Activated CD8-positive, alpha-beta memory T cell treated with anti-CD3 and anti-CD28 coated beads for 24 hours (primary cell): Measurements from ENCODE around the gene LAS1L.
"Not testable (repeated sequence)": the region's sequence is repeated elsewhere in the genome, so short reads cannot be mapped to it uniquely, and the experiment has no call there.

ENCODE experiments used
- DNase-seq: peaks from one replicate; pipeline ENCODE4 v3.0.0-alpha.2; 2020

LAS1L gene

GRCh38 chrX:65534450-65535292 lies at the start of gene LAS1L:
LAS1L (minus strand) TSS chrX:65534787; CDS start chrX:65534715, 72 bp downstream.
- DNase-seq = peak; percentile 91

- no peak for DNase-seq
Observed at GRCh38 chrX:65582450-65583082, 48.0 kb upstream of the LAS1L start.

GRCh38 chrX:65581661-65582339 lies 47.2 kb upstream of the LAS1L start:
- peak; percentile 81 for DNase-seq

- no peak for DNase-seq
Observed at GRCh38 chrX:65578346-65578745, 43.8 kb upstream of the LAS1L start.

GRCh38 chrX:65576160-65576559 lies 41.6 kb upstream of the LAS1L start:
- DNase-seq = no peak

GRCh38 chrX:65575022-65575421 lies 40.4 kb upstream of the LAS1L start:
- no peak for DNase-seq

GRCh38 chrX:65574356-65574755 lies 39.8 kb upstream of the LAS1L start:
- peak; percentile 26 for DNase-seq

- DNase-seq = no peak
Observed at GRCh38 chrX:65572971-65573370, 38.4 kb upstream of the LAS1L start.

- not testable (repeated sequence) for DNase-seq
Observed at GRCh38 chrX:65562850-65563249, 28.3 kb upstream of the LAS1L start.

GRCh38 chrX:65551489-65552339 lies 17.1 kb upstream of the LAS1L start:
- no peak for DNase-seq

- no peak for DNase-seq
Observed at GRCh38 chrX:65551086-65551485, 16.5 kb upstream of the LAS1L start.

- DNase-seq = no peak
Observed at GRCh38 chrX:65545456-65545855, 10.9 kb upstream of the LAS1L start.

- no peak for DNase-seq
Observed at GRCh38 chrX:65537229-65537628, 2.6 kb upstream of the LAS1L start.

- DNase-seq = no peak
Observed at GRCh38 chrX:65536291-65536690, 1.7 kb upstream of the LAS1L start.

- DNase-seq = no peak
Observed at GRCh38 chrX:65532016-65532415, 2.6 kb downstream of the LAS1L start.

GRCh38 chrX:65528705-65529340 lies 5.8 kb downstream of the LAS1L start:
- peak; percentile 83 for DNase-seq

GRCh38 chrX:65528293-65528692 lies 6.3 kb downstream of the LAS1L start:
- DNase-seq = no peak

- no peak for DNase-seq
Observed at GRCh38 chrX:65524139-65524538, 10.4 kb downstream of the LAS1L start.

GRCh38 chrX:65522739-65523372 lies 11.7 kb downstream of the LAS1L start:
- no peak for DNase-seq

GRCh38 chrX:65519530-65519929 lies 15.1 kb downstream of the LAS1L start:
- DNase-seq = not testable (repeated sequence)

- not testable (repeated sequence) for DNase-seq
Observed at GRCh38 chrX:65518980-65519379, 15.6 kb downstream of the LAS1L start.

- DNase-seq = no peak
Observed at GRCh38 chrX:65517923-65518322, 16.7 kb downstream of the LAS1L start.
